A549 (cell line): ENCODE data around the gene LSR. TPM values are rescaled to one million over a fixed set of nuclear protein-coding genes. Genes with fewer than 3 reads are reported as not detected.
A peak's percentile ranks its signal among the peaks of the same experiment; 100 is the strongest.

ENCODE experiments used
- ATAC-seq, 2 experiments: fragments of 200-7000 bp in 1 of 2; fragments of >200 bp in 1 of 2; cut with Nextera tagmentation in 1 of 2; cut with Tn5 transposase in 1 of 2; 3 replicates each; pipeline versions ENCODE4 v1.8.0 to v1.9.1; 2018 to 2020; ENCODE audit warnings: mild to moderate bottlenecking in 1 of 2, moderate library complexity in 1 of 2
- CTCF ChIA-PET: fragments of 300-600 bp; sonication (Branson Sonifier 250); formaldehyde crosslinking; extraction: SDS; loops from one replicate; lab custom pipeline; 2021; ENCODE audit warnings: antibody characterized with exemption, inconsistent platforms; lab: Yijun Ruan, JAX
- POLR2A ChIA-PET: fragments of 350-600 bp; formaldehyde crosslinking; extraction: SDS; loops from one replicate; lab custom pipeline; 2021; ENCODE audit warnings: antibody characterized with exemption, inconsistent platforms; lab: Yijun Ruan, JAX
- DNase-seq, 2 experiments: peaks; one replicate each; pipeline versions ENCODE4 v3.0.0 to v3.0.0-alpha.2; 2011 to 2016; ENCODE audit warnings: low read depth in 1 of 2, low spot score in 1 of 2
- FAIRE-seq: peaks from 2 replicates; lab custom pipeline; 2011; peaks lifted over from hg19 to GRCh38; lab: Jason Lieb, UNC
- H3K27ac ChIP-seq, 2 experiments: fragments of >200 bp; sonication (Bioruptor Twin); formaldehyde crosslinking; 3 replicates each; pipeline ENCODE4 v1.5.1; 2016 to 2017
- H3K4me1 ChIP-seq: fragments of >200 bp; sonication (Bioruptor Twin); formaldehyde crosslinking; 3 replicates; pipeline ENCODE4 v1.6.1; 2016
- H3K4me2 ChIP-seq: fragments of >200 bp; sonication (Bioruptor Twin); formaldehyde crosslinking; 3 replicates; pipeline ENCODE4 v1.6.1; 2016
- H3K4me3 ChIP-seq: fragments of >200 bp; sonication (Bioruptor Twin); formaldehyde crosslinking; 3 replicates; pipeline ENCODE4 v1.5.1; 2016
- H3K9me3 ChIP-seq: fragments of >200 bp; sonication (Bioruptor Twin); formaldehyde crosslinking; 3 replicates; pipeline ENCODE4 v1.6.1; 2016
- BHLHE40 ChIP-seq: IDR thresholded peaks from 2 replicates; pipeline ENCODE4 v1.6.1; 2012; ENCODE audit warnings: low read depth, low read length, inconsistent platforms
- CBX2 ChIP-seq: fragments of 200-600 bp; sonication (generic); IDR thresholded peaks from 2 replicates; pipeline ENCODE4 v1.6.1; 2016; ENCODE audit warnings: low read depth, mild to moderate bottlenecking, borderline replicate concordance
- CBX8 ChIP-seq: fragments of 200-600 bp; sonication (generic); IDR thresholded peaks from 2 replicates; pipeline ENCODE4 v1.6.1; 2016
- CHD2 ChIP-seq: fragments of 150-350 bp; IDR thresholded peaks from 2 replicates; pipeline ENCODE4 v1.6.1; 2014; ENCODE audit warnings: low read length; ENCODE audit not compliant: partially characterized antibody
- CHD4 ChIP-seq: fragments of 200-600 bp; sonication (generic); IDR thresholded peaks from 2 replicates; pipeline ENCODE4 v1.6.1; 2016; ENCODE audit warnings: antibody characterized with exemption, mild to moderate bottlenecking, borderline replicate concordance
- EHF ChIP-seq: fragments of 250-450 bp; sonication (Bioruptor Pico); IDR thresholded peaks from 2 replicates; pipeline ENCODE4 v1.5.0; 2020; ENCODE audit warnings: mild to moderate bottlenecking
- FOSL2 ChIP-seq, 2 experiments: fragments of 450-650 bp in 1 of 2; fragments of >200 bp in 1 of 2; sonication (Bioruptor Twin) in 1 of 2; formaldehyde crosslinking; IDR thresholded peaks; 2 replicates each; pipeline versions ENCODE4 v1.5.0 to v1.6.1; 2016 to 2020; ENCODE audit warnings: mild to moderate bottlenecking in 1 of 2, moderate library complexity in 1 of 2
- HDAC2 ChIP-seq: fragments of 200-600 bp; sonication (generic); IDR thresholded peaks from 2 replicates; pipeline ENCODE4 v1.6.1; 2016
- HOXA7 ChIP-seq: fragments of 250-450 bp; sonication (Bioruptor Pico); IDR thresholded peaks from 2 replicates; pipeline ENCODE4 v1.5.0; 2020; ENCODE audit warnings: mild to moderate bottlenecking, moderate library complexity
- JUN ChIP-seq, 2 experiments: fragments of >200 bp; sonication (Bioruptor Twin); formaldehyde crosslinking; IDR thresholded peaks; 2 replicates in 1 of 2; 3 replicates in 1 of 2; pipeline ENCODE4 v1.6.1; 2016 to 2017
- JUNB ChIP-seq: fragments of >200 bp; sonication (Bioruptor Twin); formaldehyde crosslinking; IDR thresholded peaks from 2 replicates; pipeline ENCODE4 v1.6.1; 2016
- KDM1A ChIP-seq: fragments of 200-600 bp; sonication (generic); IDR thresholded peaks from 2 replicates; pipeline ENCODE4 v1.6.1; 2016; ENCODE audit warnings: low read depth, mild to moderate bottlenecking
- KDM5A ChIP-seq: fragments of 200-600 bp; sonication (generic); IDR thresholded peaks from 2 replicates; pipeline ENCODE4 v1.6.1; 2016; ENCODE audit warnings: antibody characterized with exemption, mild to moderate bottlenecking
- MAFK ChIP-seq: fragments of 450-650 bp; IDR thresholded peaks from 2 replicates; pipeline ENCODE4 v1.6.1; 2014; ENCODE audit not compliant: partially characterized antibody
- NFE2L2 ChIP-seq: fragments of 150-350 bp; conservative IDR thresholded peaks from 2 replicates; pipeline ENCODE4 v1.6.1; 2014; ENCODE audit warnings: low read length
- NR3C1 ChIP-seq: fragments of >200 bp; sonication (Bioruptor Twin); formaldehyde crosslinking; IDR thresholded peaks from 3 replicates; pipeline ENCODE4 v1.6.1; 2017
- PHF8 ChIP-seq: fragments of 200-600 bp; sonication (generic); IDR thresholded peaks from 2 replicates; pipeline ENCODE4 v1.6.1; 2016; ENCODE audit warnings: low read depth, mild to moderate bottlenecking, antibody characterized with exemption, moderate library complexity, borderline replicate concordance
- RAD21 ChIP-seq, 2 experiments: fragments of >200 bp in 1 of 2; sonication (Bioruptor Twin) in 1 of 2; formaldehyde crosslinking in 1 of 2; IDR thresholded peaks in 1 of 2; conservative IDR thresholded peaks in 1 of 2; 2 replicates in 1 of 2; 3 replicates in 1 of 2; pipeline ENCODE4 v1.6.1; 2012 to 2018; ENCODE audit warnings: inconsistent platforms in 1 of 2
- RCOR1 ChIP-seq: fragments of 150-350 bp; IDR thresholded peaks from 2 replicates; pipeline ENCODE4 v1.6.1; 2014; ENCODE audit warnings: antibody characterized with exemption, low read length, low read depth
- RFX5 ChIP-seq: fragments of 450-650 bp; IDR thresholded peaks from 2 replicates; pipeline ENCODE4 v1.7.1; 2014; ENCODE audit warnings: antibody characterized with exemption, mild to moderate bottlenecking, moderate library complexity
- TFCP2L1 ChIP-seq: fragments of 250-450 bp; sonication (Bioruptor Pico); IDR thresholded peaks from 2 replicates; pipeline ENCODE4 v1.5.0; 2021; ENCODE audit warnings: mild to moderate bottlenecking
- TP53 ChIP-seq: fragments of 250-450 bp; sonication (Bioruptor Pico); IDR thresholded peaks from 2 replicates; pipeline ENCODE4 v1.5.0; 2021; ENCODE audit warnings: mild to moderate bottlenecking, moderate library complexity
- ZNF302 ChIP-seq: fragments of 250-450 bp; sonication (Bioruptor Pico); IDR thresholded peaks from 2 replicates; pipeline ENCODE4 v1.9.0; 2021; ENCODE audit warnings: inconsistent platforms, mild to moderate bottlenecking, moderate library complexity
- WGBS: methylation state at CpG from one replicate; pipeline ENCODE4 v1.1.6; 2017; ENCODE audit errors: missing lambda C conversion rate; 5-methylcytosine and 5-hydroxymethylcytosine counted together
- polyA plus RNA-seq, 4 experiments: library from polyadenylated mRNA; depleted of rRNA in 3 of 4; stranded (reverse); fragments of >200 nt; fragmentation: RNase III in 1 of 4; extraction: RNeasy Plus Mini Kit Qiagen cat#74134 plus additional on column Dnase treatment in 1 of 4; gene quantifications; 2 replicates in 3 of 4; 3 replicates in 1 of 4; pipeline ENCODE4 v1.2.3, GENCODE V29; 2011 to 2017
- TF ChIP-seq, protein P1 (sequence below): fragments of >200 bp; sonication (Bioruptor Twin); formaldehyde crosslinking; IDR thresholded peaks from 3 replicates; pipeline ENCODE4 v1.5.1; 2016
- TF ChIP-seq, protein P2 (sequence below): fragments of >200 bp; sonication (Bioruptor Twin); formaldehyde crosslinking; IDR thresholded peaks from 3 replicates; pipeline ENCODE4 v1.6.1; 2016
- TF ChIP-seq, protein P3 (sequence below): IDR thresholded peaks from 2 replicates; pipeline ENCODE4 v1.6.1; 2012; ENCODE audit warnings: low read depth, borderline replicate concordance
- TF ChIP-seq, protein P4 (sequence below): fragments of 250-450 bp; sonication (Bioruptor Pico); IDR thresholded peaks from 2 replicates; pipeline ENCODE4 v1.5.0; 2020; ENCODE audit warnings: low read depth, mild to moderate bottlenecking, moderate library complexity
- TF ChIP-seq, protein P5 (sequence below): IDR thresholded peaks from 2 replicates; pipeline ENCODE4 v1.6.1; 2012
- TF ChIP-seq, protein P6 (sequence below): fragments of 150-350 bp; IDR thresholded peaks from 2 replicates; pipeline ENCODE4 v1.6.1; 2014; ENCODE audit warnings: low read depth, mild to moderate bottlenecking, low read length

The LSR gene
- polyA plus RNA-seq, 2 of the 4 experiments (the other 2 are of a cell fraction), result 2.1 to 3.6 TPM

DNA sequence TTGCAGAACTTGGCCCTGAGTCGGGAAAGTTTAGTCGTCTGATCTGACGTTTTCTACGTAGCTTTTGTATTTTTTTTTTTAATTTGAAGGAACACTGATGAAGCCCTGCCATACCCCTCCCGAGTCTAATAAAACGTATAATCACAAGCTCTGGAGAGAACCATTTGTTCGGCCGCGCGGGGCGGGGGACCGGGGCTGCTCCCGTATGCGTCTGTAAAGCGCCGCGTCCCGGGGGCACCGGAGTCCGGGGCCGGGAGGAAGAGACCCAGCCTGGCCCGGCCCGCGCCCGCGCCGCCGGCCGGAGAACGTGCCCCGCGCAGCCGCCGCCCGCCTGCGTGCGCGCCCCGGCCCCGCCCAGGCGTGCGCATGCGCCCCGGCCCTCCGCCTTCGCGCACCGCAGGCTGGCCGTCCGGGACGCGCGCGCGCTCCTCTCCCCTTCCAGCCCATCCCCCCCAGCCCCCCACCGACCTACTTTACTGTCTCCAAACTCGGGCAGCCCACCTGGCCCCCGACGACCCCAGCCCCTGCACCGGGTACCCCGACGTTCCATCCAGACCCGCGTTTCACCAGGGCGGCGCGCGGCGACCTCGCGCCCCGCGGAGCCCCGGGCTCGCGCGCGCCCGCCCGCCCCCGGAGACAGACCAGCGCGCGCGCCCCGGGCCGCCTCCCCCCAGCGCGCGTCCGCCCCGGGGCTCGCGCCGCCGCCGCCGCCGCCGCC, 19.2 kb downstream of the LSR start (continued):
- TF ChIP-seq, protein P1, sequence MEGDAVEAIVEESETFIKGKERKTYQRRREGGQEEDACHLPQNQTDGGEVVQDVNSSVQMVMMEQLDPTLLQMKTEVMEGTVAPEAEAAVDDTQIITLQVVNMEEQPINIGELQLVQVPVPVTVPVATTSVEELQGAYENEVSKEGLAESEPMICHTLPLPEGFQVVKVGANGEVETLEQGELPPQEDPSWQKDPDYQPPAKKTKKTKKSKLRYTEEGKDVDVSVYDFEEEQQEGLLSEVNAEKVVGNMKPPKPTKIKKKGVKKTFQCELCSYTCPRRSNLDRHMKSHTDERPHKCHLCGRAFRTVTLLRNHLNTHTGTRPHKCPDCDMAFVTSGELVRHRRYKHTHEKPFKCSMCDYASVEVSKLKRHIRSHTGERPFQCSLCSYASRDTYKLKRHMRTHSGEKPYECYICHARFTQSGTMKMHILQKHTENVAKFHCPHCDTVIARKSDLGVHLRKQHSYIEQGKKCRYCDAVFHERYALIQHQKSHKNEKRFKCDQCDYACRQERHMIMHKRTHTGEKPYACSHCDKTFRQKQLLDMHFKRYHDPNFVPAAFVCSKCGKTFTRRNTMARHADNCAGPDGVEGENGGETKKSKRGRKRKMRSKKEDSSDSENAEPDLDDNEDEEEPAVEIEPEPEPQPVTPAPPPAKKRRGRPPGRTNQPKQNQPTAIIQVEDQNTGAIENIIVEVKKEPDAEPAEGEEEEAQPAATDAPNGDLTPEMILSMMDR, result no peak
- TF ChIP-seq CHD4, result no peak
- TF ChIP-seq, protein P2, sequence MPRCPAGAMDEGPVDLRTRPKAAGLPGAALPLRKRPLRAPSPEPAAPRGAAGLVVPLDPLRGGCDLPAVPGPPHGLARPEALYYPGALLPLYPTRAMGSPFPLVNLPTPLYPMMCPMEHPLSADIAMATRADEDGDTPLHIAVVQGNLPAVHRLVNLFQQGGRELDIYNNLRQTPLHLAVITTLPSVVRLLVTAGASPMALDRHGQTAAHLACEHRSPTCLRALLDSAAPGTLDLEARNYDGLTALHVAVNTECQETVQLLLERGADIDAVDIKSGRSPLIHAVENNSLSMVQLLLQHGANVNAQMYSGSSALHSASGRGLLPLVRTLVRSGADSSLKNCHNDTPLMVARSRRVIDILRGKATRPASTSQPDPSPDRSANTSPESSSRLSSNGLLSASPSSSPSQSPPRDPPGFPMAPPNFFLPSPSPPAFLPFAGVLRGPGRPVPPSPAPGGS, result peak; percentile 93
- TF ChIP-seq NR3C1, result no peak
- no peak for TF ChIP-seq BHLHE40
- no peak for TF ChIP-seq FOSL2 (IDR thresholded peaks at IDR 0.05)
- TF ChIP-seq FOSL2 (CRISPR knock-in tag; IDR thresholded peaks at IDR 0.05), result no peak
- TF ChIP-seq TFCP2L1 (CRISPR knock-in tag), result no peak
- no peak for TF ChIP-seq RCOR1
- TF ChIP-seq CBX2, result no peak
- peak; percentile 79; the same call in 1 of the 2 replicates for TF ChIP-seq PHF8
- TF ChIP-seq, protein P3, sequence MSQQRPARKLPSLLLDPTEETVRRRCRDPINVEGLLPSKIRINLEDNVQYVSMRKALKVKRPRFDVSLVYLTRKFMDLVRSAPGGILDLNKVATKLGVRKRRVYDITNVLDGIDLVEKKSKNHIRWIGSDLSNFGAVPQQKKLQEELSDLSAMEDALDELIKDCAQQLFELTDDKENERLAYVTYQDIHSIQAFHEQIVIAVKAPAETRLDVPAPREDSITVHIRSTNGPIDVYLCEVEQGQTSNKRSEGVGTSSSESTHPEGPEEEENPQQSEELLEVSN, result no peak; the same call in 1 of the 2 replicates
- no peak for TF ChIP-seq NFE2L2
- peak; percentile 83 to 93 for TF ChIP-seq JUN (IDR thresholded peaks at IDR 0.05)
- no peak for TF ChIP-seq HDAC2
- 0 out of 2 replicates have a peak, but pooled peaks have one; percentile 59 for TF ChIP-seq HOXA7
- no peak for TF ChIP-seq TP53 (CRISPR knock-in tag)
- no peak for TF ChIP-seq CHD2
- TF ChIP-seq, protein P4, sequence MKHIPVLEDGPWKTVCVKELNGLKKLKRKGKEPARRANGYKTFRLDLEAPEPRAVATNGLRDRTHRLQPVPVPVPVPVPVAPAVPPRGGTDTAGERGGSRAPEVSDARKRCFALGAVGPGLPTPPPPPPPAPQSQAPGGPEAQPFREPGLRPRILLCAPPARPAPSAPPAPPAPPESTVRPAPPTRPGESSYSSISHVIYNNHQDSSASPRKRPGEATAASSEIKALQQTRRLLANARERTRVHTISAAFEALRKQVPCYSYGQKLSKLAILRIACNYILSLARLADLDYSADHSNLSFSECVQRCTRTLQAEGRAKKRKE (CRISPR knock-in tag), result no peak
- no peak for TF ChIP-seq JUNB
- TF ChIP-seq KDM5A, result no peak
- TF ChIP-seq KDM1A, result no peak

DNA sequence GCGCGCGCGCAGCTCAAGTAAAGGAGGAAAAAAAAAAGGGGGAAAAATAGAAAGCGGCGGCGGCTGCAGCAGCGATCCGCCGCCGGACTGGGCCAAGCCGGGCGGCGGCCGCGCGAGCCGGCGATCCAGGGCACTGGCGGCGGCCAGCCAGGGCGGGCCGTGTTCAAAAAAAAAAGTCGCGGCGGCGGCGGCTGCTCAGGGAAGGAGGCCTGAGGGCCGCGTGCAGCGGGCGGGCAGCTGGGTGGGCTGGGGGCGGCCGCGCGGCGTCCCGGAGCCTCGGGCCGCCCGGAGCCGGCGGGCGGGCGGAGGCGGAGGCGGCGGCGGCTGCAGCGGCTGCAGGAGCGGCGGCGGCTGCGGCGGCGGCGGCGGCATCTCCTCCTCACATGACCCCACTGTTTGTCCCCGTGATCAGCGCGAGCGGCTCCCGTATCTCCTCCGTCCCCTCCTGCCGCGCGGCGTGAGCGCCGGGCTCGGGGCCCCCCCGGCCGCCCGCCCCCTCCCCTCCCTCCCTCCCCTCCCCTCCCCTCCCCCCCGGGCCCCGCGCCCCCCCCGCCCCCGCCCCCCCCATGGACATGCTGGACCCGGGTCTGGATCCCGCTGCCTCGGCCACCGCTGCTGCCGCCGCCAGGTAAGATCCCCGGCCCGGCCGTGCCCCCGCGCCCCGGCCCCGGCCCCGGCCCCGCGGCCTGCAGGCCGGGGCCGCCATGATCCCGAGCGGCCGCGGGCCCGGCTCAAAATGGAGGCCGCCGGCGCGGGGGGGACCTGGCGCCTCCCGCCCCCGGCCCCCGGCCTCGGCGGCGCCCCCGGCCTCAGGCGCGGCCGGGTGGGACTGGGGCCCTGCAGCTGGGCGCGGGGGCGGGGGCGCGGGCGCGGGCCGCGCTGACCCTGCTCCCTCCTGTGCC, 20.0 kb downstream of the LSR start, which contains the start of gene USF2:
Gene USF2, plus strand, starts transcription at position 427 of the 902 bp plus-strand sequence. Its CDS starts 140 bp downstream, at position 567.
- no peaks in the 10 kb centered on the region for H3K9me3 ChIP-seq
- FAIRE-seq, result no peak
- peak; percentile 93 to 97 for DNase-seq
- H3K27ac ChIP-seq, result peak within 1 kb of the TSS; percentile 97 to 99
- H3K4me1 ChIP-seq, result peaks cover 14% of the 10 kb centered on the region
- H3K4me3 ChIP-seq, result peak within 1 kb of the TSS; percentile 81
- ChIA-PET POLR2A (interaction anchor here (0.6 to 1.4 kb wide), 5 partner anchors 16 to 209 kb away, joined by 3 to 8 read pairs (median 3); no protein-coding TSS in a partner anchor), CTCF (interaction anchor here (0.5 to 5.6 kb wide), 32 partner anchors 12 to 662 kb away, joined by 3 to 97 read pairs (median 4); partner anchors contain the start of genes FXYD7, HAMP and MAG)
- peak; percentile 29 to 53 for ATAC-seq
- WGBS, result under 1% methylated on average over 60 of the region's 126 CpGs
- peak within 1 kb of the TSS; percentile 93 for H3K4me2 ChIP-seq
- TF ChIP-seq, protein P2, result peak; percentile 56; the same call in 1 of the 3 replicates
- TF ChIP-seq ZNF302 (CRISPR knock-in tag), result no peak
- no peak for TF ChIP-seq MAFK
- no peak for TF ChIP-seq NR3C1
- no peak for TF ChIP-seq RFX5
- TF ChIP-seq, protein P5, sequence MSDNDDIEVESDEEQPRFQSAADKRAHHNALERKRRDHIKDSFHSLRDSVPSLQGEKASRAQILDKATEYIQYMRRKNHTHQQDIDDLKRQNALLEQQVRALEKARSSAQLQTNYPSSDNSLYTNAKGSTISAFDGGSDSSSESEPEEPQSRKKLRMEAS, result peak; percentile 38; the same call in 1 of the 2 replicates
- TF ChIP-seq HOXA7, result no peak
- TF ChIP-seq RAD21 (conservative IDR thresholded peaks at IDR 0.05 in 1 of 2, IDR thresholded peaks at IDR 0.05 in 1 of 2), result no peak
- TF ChIP-seq, protein P6, sequence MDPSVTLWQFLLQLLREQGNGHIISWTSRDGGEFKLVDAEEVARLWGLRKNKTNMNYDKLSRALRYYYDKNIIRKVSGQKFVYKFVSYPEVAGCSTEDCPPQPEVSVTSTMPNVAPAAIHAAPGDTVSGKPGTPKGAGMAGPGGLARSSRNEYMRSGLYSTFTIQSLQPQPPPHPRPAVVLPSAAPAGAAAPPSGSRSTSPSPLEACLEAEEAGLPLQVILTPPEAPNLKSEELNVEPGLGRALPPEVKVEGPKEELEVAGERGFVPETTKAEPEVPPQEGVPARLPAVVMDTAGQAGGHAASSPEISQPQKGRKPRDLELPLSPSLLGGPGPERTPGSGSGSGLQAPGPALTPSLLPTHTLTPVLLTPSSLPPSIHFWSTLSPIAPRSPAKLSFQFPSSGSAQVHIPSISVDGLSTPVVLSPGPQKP, result no peak
- TF ChIP-seq CBX8, result no peak
- no peak for TF ChIP-seq EHF (CRISPR knock-in tag)
- TF ChIP-seq KDM5A, result no peak
